GM18502 (cell line): ENCODE results near the gene PILRA.
"Not testable (repeated sequence)": the region's sequence is repeated elsewhere in the genome, so short reads cannot be mapped to it uniquely, and the experiment has no call there.

ENCODE experiments used
- ATAC-seq: cut with Tn5 transposase; IDR thresholded peaks from one replicate; pipeline ENCODE4 v1.9.1; 2021; ENCODE audit warnings: mild to moderate bottlenecking; ENCODE audit not compliant: unreplicated experiment, poor library complexity

The PILRA gene

GRCh38 chr7:100373261-100373831 is at the start of gene PILRA:
Gene PILRA, plus strand, starts transcription at chr7:100373487. Its CDS starts 170 bp downstream, at chr7:100373657.
- no peak for ATAC-seq

DNA sequence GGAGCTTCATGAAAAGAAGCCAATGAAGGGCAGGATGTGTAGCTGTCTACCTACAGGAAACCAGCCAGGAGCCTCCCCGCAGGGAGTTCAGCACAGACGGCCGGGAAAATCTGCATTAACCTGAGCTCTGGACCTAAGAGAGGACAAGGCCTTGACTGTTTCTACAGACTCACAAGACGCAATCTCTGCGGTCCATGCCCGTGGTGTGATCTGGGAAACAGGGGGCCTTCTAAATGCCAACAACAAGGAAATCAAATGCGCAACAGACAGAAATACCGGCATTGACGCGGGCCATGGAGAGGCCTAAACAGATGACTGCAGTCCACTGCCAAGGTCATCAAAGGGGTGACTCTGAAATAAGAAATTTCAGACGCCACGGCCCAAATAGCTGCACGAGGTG is 49.1 kb upstream of the PILRA start:
- not testable (repeated sequence) for ATAC-seq

- not testable (repeated sequence) for ATAC-seq
Observed at GRCh38 chr7:100325671-100326070, 47.6 kb upstream of the PILRA start.

GRCh38 chr7:100326914-100327313 is 46.4 kb upstream of the PILRA start:
- not testable (repeated sequence) for ATAC-seq

DNA sequence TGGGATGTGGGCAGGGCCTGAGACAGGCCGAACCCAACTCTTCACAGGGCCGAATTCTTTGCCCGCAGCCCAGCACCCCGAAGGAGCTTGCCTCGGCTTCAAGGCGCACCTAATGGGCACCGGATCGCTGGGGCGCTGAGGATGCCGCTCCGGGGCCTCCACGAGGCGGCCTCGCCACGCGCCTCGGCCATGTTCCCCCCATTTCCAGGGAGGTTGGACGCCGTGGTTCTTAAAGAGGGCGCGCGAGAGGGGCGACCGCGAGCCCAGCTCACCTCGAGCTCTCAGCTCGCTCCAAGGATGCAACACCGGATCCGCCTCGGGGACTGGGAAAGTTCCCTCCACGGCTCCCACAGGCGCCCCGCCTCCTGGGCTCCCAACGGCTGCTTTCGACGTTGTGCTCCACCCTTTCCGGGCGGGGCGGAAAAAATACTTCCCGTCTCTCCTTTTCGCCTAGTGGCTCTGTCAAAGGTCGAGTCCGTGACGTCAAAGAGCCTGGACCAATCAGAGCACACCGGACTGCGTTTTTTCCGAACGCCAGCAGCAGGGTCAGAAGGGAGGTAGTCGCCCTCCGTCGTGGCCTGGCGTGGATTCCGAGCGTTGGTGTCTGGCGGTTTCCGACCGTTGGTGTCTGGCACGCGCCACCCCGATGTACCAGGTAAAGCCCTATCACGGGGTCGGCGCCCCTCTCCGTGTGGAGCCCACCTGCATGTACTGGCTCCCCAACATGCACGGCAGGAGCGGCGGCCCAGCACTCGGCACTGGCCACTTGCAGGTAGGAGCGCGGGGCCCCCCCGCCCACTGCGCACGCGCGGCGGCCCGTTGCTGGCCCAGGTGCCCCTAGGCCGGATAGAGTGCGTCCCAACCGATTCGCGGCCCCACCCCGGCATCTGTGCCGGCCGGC is 37.5 kb upstream of the PILRA start:
- peak; percentile 95 for ATAC-seq

- not testable (repeated sequence) for ATAC-seq
Observed at GRCh38 chr7:100338083-100338696, 35.1 kb upstream of the PILRA start.

GRCh38 chr7:100341286-100341685 is 32.0 kb upstream of the PILRA start:
- ATAC-seq, result not testable (repeated sequence)

DNA sequence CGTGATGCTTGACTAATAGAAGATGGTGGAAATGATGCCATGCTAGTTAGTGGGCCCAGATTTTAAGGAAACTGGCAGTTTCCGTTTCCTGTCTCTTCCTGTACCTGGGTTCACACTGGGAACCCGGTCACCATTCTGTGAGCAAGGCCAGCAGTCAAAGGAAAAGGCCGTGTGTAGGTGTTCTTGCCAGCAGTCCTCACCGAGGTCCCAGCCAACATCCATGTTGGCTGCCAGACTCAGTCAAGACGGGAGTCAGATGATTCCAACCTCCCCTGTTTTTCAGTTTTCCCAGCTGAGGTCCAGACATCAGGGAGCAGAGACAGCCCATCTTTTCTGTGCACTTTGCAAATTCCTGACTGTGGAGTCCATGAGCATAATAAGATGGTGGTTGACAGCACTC is 30.5 kb upstream of the PILRA start:
- ATAC-seq, result no peak

GRCh38 chr7:100344124-100344559 is 29.1 kb upstream of the PILRA start:
- not testable (repeated sequence) for ATAC-seq

- peak; percentile 79 for ATAC-seq
Observed at GRCh38 chr7:100344560-100345287, 28.6 kb upstream of the PILRA start.

DNA sequence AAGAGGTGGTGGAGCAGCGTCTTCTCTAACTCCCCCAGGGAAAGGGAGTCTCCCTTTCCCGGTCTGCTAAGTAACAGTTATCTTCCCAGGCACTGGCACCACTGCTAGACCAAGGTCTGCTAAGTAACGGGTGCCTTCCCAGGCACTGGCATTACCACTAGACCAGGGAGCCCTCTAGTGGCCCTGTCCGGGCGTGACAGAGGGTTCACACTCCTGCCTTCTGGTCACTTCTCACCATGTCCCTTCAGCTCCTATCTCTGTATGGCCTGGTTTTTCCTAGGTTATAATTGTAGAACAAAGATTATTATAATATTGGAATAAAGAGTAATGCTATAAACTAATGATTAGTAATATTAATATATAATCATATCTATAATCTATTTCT is 28.0 kb upstream of the PILRA start:
- peak; percentile 37 for ATAC-seq

- no peak for ATAC-seq
Observed at GRCh38 chr7:100346921-100347320, 26.4 kb upstream of the PILRA start.

GRCh38 chr7:100348805-100349204 is 24.5 kb upstream of the PILRA start:
- ATAC-seq, result no peak

DNA sequence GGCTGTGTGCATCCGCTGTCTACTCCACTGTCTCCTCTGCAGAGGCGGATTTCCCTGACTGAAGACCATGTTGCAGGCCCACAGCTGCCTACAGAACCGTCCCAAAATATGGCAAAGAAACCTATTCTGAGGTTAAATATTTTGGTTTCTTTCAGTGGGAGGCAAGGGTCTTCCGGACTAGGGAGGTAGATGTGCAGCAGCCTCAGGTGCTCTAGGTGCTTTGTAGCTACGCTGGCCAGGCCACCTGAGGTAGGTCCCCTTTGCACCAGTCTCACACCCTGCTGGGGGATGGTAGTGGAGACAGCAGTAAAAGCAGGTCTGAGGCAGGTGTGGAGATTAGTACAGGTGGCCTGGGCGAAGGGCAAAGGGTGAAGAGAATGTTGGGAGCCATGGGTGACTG is 23.5 kb upstream of the PILRA start:
- ATAC-seq, result no peak

GRCh38 chr7:100351657-100352058 is 21.6 kb upstream of the PILRA start:
- no peak for ATAC-seq

DNA sequence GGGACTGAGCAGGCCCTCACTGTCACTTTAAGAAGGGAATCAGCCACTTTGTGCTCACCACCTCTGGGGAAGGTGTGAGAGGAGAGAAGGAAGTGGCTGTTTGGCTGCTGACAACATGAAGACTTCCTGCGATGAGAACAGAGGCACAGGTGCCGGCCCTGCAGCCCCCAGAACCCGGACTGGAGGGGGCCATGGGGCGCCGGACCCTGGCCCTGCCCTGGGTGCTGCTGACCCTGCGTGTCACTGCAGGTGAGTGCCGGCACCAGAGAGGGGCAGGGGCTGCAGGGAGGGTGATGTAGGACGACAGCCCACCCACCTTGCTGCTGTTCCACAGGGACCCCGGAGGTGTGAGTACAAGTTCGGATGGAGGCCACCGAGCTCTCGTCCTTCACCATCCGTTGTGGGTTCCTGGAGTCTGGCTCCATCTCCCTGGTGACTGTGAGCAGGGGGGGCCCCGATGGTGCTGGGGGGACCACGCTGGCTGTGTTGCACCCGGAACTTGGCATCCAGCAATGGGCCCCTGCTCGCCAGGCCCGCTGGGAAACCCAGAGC is 21.0 kb upstream of the PILRA start:
- ATAC-seq, result not testable (repeated sequence)

- ATAC-seq, result no peak
Observed at GRCh38 chr7:100352984-100353684, 20.2 kb upstream of the PILRA start.

DNA sequence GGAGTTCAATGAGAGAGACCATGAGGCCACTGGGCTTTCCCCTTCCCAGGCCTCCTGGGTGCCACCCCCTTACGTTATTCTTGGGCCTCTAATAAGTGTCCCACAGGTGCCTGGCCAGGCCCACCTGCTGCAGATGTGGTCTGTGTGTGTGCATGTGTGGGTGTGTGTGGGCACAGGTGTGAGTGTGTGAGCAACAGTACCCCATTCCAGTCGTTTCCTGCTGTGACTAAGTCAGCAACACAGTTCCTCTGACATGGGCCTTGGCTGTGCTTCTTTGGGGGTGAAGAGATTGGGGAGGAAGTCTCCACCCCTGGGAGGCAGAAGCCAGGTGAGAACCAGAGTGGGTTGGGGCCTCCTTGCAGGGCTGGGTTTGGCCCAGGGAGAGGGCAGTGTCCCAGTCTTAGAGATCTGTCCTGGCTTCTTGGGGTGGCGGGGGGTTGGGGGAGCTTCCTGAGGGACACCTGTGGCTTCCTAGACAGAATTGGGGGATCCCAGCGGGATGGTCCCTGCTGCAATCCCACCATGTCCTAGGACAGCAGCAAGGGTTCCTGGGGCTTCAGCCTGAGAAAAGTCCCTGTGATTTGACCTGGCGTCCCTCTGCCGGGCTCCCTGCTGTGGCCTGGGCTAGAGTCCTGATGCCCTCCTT is 19.5 kb upstream of the PILRA start:
- no peak for ATAC-seq

GRCh38 chr7:100356416-100357068 is 16.7 kb upstream of the PILRA start:
- no peak for ATAC-seq
